ENCODE measurements around the gene ANKRD33B.

ANKRD33B gene

DNA sequence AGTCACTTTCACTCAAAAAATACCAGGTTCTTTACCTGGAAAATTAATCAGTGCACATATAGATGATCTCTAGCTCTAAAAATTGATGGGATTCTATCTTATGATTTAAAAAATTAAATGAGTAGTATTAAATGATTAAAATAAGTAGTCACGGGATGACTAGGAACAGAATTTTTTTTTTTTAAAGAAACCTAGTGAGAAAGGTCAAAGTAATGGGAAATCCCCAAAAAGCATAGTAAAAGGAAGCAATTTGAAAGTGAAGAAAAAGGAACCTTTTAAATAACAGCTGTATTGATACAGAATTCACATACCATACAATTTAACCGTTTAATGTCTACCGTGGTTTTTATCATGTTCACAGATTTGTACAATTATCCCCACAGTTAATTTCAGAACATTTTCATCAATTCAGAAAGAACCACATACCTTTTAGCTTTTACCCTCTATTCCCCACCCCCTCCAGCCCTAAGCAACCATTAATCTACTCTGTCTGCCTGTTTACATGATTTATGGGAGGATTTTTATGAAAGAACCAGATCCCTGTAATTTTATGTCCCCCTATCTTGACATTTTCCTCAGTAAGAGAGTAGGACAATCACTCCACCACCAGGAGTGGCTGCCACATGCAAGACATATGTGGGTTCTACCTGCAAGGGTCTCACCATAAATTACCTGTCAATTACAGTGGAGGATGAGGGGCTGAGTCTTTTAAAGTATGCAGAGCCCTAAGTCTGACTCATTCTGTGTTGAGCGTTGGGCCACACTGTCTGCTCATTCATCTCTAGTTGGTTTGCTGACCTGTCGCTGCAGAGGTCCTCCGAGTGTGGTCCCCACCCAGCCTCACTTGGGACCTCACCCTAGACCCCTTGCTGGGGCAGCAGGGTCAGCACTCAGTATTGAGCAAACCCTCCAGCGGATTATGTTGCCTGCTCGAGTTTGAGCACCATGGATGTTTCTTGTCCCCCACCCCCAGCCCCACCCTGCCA, 16.0 kb downstream of the ANKRD33B start:
- DNase-seq = no peak

DNA sequence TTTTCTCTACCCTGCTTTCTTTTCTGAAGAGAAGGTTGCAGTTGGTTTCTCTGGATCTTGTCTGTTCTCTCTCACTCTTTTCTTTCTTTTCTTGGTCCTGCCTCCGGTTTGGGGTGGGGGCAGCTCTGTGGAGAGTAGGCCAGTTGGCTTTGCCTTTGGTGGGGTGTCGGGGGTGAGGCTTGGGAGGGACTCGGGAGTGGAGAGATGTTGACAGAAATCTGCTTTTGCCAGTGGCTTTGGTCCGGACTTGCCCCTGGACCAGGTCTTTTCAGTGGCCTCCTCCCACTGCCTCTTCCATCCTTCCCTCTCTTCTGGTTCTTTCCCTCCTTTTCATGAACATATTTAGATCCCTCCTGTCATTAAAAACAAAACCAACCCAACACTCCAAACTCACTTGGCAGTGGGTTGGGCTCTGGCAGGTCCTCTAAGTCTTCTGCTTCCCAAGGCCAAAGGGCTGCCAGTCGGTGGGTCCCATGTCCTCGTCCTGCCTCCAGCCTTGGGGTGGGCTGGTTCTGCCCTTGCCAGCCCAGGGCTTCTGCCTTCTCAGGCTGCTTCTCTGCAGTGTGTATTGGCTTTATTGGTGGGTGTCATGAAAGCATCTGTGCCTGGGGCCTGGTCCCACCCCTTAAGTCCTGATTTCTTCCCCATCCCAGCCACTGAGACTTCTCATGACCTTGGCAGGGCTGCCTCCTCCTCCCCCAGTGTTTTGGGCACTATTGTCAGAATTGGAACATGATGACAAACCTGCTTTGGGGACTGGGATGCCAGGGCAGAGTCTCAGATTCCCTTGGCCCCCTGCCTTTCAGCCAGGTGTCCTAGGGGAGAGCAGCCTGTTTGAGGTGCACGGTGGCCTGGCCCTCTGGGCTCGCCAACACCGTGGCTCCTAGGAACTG, 16.9 kb downstream of the ANKRD33B start:
- no peak for DNase-seq

- no peak for DNase-seq
These were observed 17.5 kb downstream of the ANKRD33B start for GRCh38 chr5:10581424-10581748.

DNA sequence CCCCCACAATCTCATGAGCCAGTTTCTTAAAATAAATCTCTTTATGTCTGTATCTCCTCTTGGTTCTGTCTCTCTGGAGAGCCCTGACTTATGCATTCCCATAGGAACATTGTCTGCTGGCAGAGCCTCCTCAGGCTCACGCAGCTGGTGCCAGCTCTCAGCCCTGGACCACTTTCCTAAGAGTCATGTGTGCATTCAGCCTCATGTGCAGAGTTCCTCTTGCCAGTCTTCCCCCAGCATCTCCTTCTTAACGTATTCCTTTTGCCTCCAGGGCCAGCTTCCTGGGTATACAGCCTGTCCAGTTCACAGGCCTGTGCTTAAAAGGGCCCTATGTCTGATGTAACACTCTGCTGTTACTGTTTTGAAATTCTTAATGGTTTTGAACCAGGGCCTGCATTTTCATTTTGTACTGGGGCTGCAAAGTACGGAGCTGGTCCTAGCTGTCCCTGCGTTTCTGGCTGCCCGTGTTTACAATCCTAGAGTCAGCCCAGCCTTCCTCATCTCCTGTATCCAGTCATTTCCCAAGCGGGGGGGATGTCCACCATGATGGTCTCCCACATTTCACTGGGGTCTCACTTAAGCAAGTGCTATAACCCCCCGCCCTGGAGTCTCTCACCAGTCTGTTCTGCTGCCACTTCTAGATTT, 18.1 kb downstream of the ANKRD33B start:
- DNase-seq = no peak

GRCh38 chr5:10582512-10582897, 18.6 kb downstream of the ANKRD33B start:
- DNase-seq = no peak

- no peak for DNase-seq
These were observed 20.0 kb downstream of the ANKRD33B start for GRCh38 chr5:10583663-10584572.

DNA sequence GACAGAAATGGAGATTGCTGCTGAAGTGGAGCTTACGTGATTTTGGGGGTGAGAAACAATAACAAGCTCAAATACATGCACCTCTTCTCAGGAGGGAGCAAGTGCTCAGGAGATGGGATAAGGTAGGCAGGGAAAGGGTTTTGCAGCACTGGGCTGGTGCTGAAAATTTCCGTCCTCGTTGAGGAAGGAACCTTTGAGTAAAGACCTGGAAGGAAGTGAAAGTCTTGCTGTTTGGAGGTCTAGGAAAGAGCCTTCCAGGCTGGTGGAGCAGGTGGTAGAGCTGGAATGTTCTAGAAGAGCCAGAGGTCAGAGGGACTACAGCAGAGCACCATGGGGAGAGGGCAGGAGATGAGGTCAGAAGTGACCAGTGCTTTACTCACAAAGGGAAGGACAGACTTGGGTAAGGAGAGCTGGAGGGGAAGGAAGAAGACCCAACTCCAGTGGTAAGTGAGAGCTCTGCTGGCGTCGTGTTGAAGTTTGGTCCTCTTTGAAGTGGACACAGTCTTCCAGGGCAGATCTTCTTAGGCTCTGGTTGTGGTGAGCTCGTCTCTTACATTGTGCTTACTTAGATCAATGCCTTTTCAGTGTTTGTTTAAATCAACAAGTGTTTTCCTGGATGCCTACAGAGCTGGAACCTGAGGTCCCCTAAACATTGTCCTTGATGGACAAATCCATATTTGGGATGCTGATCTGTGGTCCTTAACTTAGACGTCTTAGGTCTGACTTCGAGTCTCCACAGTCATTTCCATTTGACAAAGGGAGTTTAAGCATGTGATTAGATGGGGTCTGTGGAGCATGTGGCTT, 21.0 kb downstream of the ANKRD33B start:
- no peak for DNase-seq

DNA sequence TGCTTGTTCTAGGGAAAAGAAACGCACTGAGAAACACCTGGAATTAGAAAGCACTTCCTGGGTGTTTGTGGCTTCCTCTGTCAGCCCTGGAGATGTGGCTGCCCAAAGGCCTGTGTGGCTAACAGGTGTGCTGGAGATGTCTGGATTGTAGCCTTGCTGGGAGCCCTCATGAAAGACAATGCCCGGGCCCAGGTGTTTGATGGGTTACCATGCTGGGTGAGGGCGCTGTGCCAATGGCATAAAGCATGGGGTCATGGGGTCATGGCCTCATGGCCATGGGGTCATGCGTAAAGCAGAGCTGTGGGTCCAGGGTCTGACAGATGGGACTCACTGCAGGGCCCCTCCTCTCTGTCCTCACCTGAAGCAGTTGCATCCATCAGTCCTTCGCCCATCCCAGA, 21.6 kb downstream of the ANKRD33B start:
- no peak for DNase-seq

- no peak for DNase-seq
These were observed 22.1 kb downstream of the ANKRD33B start for GRCh38 chr5:10586008-10586407.

DNA sequence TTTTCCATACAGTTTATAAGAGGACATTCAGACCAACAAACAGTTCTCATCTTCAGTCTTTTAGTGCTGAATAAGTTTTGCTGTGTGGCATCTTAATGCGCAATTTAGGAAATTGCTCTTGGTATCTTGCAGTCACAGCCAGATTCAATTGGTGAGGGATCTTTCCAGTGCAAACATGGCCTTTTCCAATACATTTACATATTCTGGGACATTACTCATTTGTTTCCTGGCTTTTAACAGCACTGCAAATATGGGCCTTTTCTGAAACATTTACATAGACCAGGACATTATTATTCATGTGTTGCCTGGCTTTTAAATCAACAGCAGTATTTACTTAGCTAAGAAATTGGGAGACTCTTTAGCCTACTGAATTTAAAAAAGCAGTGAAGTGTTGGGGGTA, 22.7 kb downstream of the ANKRD33B start:
- no peak for DNase-seq

DNA sequence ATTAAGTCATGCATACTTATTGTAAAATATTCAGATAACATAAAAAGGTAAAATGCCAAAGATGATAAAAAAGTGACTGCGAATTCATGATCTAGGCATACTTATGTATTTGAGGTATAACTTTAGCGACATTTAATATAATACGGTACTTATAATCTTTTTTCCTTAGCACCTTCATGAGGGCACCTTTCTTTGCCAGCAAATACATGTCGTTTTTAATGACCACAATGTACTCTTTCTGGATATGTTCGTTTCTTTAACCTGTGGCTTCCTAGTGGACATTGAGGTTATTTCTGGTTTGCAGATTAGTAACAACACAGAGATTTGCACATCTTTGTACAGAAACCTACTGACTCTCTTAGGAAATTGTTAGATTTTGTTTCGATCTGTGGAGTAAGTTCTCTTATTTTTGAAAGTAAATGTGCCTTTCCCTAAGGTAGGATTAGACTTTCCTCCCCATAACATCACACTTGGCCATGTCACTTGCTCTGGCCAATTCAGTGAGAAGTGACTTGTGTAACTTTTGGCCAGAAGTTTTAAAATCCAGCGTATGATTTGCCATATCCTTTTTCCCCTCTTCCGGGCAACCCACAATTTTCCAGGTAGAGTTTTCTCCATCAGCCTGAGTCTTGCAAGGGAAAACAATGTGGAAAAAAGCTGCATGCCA, 24.4 kb downstream of the ANKRD33B start:
- DNase-seq = no peak

GRCh38 chr5:10588779-10589447, 25.0 kb downstream of the ANKRD33B start:
- DNase-seq = no peak

- DNase-seq = peak; percentile 67
These were observed 26.5 kb downstream of the ANKRD33B start for GRCh38 chr5:10590226-10590999.

DNA sequence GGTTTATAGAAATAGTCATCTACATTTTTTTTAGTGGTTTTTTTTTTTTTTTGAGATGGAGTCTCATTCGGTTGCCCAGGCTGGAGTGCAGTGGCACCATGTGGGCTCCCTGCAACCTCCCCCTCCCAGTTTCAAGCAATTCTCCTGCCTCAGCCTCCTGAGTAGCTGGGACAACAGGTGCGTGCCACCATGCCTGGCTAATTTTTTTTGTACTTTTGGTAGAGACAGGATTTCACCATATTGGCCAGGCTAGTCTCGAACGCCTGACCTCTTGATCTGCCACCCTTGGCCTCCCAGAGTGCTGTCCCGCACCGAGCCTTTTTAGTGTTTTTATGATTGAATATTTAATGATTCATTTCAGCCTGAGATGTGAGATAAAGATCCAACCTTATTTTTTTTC, 27.3 kb downstream of the ANKRD33B start:
- DNase-seq = no peak

DNA sequence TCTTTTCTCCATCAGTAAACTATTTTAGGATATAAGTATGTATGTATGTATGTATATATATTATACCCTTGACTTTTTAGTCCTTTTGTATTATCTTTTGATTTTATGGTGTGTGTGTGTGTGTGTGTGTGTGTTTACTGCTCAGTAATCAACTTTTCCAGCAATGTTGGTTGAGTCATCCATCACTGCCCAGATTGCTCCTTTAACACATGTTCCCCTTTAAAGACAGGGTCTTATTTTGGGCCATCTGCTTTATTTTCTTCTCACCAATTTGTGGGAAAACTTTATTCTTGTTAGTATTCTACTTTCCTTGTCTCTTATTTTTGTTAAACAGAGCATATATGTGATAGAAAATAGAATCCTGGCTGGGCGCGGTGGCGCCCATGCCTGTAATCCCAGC, 28.1 kb downstream of the ANKRD33B start:
- DNase-seq = no peak

DNA sequence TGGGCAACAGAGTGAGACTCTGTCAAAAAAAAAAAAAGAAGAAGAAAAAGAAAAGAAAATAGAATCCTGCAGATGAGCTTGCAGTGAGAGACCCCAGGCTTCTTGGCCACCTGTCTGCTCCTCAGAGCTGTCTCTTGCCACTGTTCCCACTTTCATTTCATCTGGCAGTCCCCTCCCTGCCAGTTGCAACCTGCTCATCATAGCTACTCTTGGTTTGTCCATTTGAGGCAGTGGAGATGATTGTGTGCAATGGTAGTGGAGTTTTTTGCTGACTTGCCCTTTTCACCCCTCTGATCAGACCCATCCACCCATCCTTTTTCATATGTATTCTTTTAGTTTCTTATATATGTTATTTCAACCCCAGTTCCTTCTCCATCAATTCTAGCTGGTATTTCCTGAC, 28.7 kb downstream of the ANKRD33B start:
- DNase-seq = no peak

- DNase-seq = no peak
These were observed 29.8 kb downstream of the ANKRD33B start for GRCh38 chr5:10593531-10594181.

DNA sequence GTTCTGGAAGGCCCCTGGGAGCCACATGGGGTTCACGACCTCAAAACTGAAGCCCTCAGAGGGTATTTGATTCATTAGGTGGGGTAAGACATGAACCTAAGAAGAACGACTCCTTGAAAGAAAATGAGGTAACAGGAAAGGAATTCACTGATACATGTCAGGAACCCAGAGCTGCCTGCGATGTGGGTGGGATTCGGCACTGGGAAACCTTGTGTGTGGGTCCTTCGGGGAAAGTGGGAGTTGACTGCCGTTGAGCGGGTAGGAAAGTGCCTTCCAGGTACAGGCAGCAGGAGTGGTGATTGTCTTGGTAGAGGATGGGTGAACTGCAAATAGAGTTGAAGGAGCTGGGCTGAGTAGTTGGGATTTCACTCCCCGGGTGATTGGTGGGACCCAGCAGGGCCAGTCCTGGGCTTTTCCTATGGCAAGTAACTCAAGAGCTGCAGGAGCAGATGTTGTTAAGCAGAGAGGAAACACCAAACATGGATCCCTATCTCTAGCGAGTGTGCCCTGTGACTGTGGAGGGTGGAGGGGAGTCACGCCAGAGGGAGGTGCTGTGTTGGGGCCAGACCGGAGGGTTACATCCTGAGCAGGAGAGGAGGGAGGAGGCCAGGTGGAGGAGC, 30.8 kb downstream of the ANKRD33B start:
- DNase-seq = peak; percentile 47
